Heart left ventricle (tissue), 13 donors: ENCODE measurements around the gene SSUH2.

Experiments used
- CTCF ChIP-seq, 12 donors: fragments of 200-600 bp; sonication (generic) in 4 of 12; IDR thresholded peaks; one replicate each; pipeline versions ENCODE4 v1.5.0 to v1.8.0; 2018 to 2022; ENCODE audit warnings: antibody characterized with exemption in 12 of 12, mild to moderate bottlenecking in 5 of 12
- POLR2A ChIP-seq, 2 donors: fragments of 450-650 bp; IDR thresholded peaks; one replicate each; pipeline ENCODE4 v1.6.1; 2017; ENCODE audit warnings: antibody characterized with exemption in 2 of 2, mild to moderate bottlenecking in 2 of 2, moderate library complexity in 2 of 2
- donor health status: ischemic (EF 13 %, LVEDD 7.1; RV severe dilation, severe dysfunction).
- donor health status: DM: no; HTN: yes; CAD: no.
- donor health status: DM: no; HTN: no; CAD: no.
- donor health status: ischemic (EF 25% LVEDD 6.9; RV normal size, moderate dysfunction).
- donor health status: ischemic (EF 25% LVEDD 5.7; RV mildly dilated, moderate dysfunction).
- donor health status: ischemic (EF 35%, LVEDD 5.7; RV mildly dilated, moderate dysfunction).
- donor health status: nonischemic (EF 11% LVEDD 7.7; RV severe dilation, severe dysfunction).
- donor health status: DM: yes; HTN: yes; CAD: no.
- donor health status: PGD.
- donor health status: ischemic (EF 29% LVEDD 5.4; RV normal size, mild dysfunction).
- donor health status: nonischemic (EF 23%, LVEDD 6.1; RV moderate dilation, normal function).

- TF ChIP-seq POLR2A (IDR thresholded peaks at IDR 0.05) (no peak), CTCF (IDR thresholded peaks at IDR 0.05) (no peak)
These were observed 22.7 kb downstream of the SSUH2 start for GRCh38 chr3:8621872-8622271.
